ENCODE results near the gene MINDY3.
A peak's percentile ranks its signal among the peaks of the same experiment; 100 is the strongest.

Gene MINDY3

DNA sequence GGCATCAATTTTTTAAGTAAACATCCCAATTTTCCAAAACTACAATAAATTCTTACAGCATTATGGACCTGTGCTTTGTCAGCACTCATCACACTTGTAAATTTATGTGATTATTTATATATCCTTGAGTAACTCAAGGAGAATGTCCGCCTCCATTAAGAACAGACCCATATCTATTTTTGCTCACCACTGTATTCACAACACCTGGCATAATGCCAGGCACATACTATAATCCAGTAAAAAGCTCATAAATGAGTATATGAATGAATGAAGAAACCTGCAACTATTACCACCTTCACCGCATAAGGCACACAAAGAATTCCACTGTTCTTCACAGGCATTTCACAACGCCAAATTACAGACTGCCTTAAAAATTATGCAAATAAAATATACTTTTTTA lies 46.9 kb downstream of the MINDY3 start:
- Mint-ChIP-seq H3K27me3 (ENCODE audit: low read depth) (no peaks in the 10 kb centered on the region), H3K27ac (no peak overlapping the region), H3K4me1 (peaks cover 33% of the 10 kb centered on the region), H3K9me3 (no peaks in the 10 kb centered on the region), H3K36me3 (ENCODE audit: low read depth) (peaks cover 31% of the 10 kb centered on the region), H3K4me3 (no peak overlapping the region)
- no peak for TF ChIP-seq CTCF (IDR thresholded peaks at IDR 0.05; ENCODE audit: unreplicated experiment in 3 of 3)

DNA sequence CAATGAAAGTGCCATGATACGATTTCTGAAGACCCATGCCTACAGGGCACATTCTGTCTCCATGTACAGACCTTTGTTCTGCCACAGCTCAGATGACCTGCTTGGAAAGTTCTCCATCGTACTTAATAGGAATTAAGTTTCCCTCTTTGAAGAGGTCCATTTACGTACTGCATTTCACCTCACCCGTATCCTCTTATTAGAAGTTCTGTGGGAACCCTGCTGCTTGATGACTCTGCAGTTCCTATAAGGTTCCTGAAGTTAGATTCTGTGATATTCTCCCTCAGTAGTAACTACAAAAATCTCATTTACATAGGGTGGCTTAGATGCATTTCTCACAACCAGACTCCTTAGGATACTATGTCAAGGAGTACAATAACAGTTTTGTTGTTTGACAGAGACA lies 50.9 kb downstream of the MINDY3 start:
- Mint-ChIP-seq H3K27me3 (ENCODE audit: low read depth) (no peaks in the 10 kb centered on the region), H3K4me3 (no peak overlapping the region), H3K4me1 (peaks cover 36% of the 10 kb centered on the region), H3K9me3 (no peaks in the 10 kb centered on the region), H3K27ac (peak overlapping the region in 1 of 3 experiments; percentile 38), H3K36me3 (ENCODE audit: low read depth) (peaks cover 32% of the 10 kb centered on the region)
- no peak for TF ChIP-seq CTCF (IDR thresholded peaks at IDR 0.05; ENCODE audit: unreplicated experiment in 3 of 3)

DNA sequence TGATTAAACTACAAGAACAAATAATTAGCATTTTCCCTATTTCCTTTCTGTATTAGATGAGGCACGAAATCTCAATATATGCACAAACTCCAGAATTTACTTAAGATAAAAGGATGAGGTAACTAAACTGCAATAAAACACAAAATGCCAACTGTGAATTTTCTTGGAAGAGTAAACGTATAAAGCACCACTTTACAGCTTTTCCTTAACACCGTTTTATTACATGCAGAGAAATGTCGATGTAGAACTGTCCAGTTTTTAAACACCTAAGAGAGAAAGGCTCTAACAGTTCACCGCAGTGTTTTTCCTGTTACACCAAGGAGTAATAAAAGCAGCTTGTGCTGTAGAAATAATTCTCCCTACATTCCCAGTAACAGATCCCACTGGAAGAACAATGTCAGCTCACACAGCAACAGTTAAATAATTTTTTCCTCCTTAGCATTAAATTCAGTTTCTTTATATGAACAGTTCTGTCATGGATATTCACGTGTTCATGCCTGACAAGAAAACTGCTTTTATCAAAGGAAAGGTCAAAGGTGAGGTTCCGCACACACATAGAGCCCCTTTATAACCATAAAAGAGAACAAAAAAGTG lies 52.0 kb downstream of the MINDY3 start:
- Mint-ChIP-seq H3K4me1 (peaks cover 39% of the 10 kb centered on the region), H3K9me3 (no peaks in the 10 kb centered on the region), H3K27ac (peak overlapping the region; percentile 34 to 61 (median 50)), H3K27me3 (ENCODE audit: low read depth) (no peaks in the 10 kb centered on the region), H3K4me3 (peak overlapping the region in 1 of 3 experiments; percentile 3), H3K36me3 (ENCODE audit: low read depth) (peaks cover 31% of the 10 kb centered on the region)
- TF ChIP-seq CTCF (IDR thresholded peaks at IDR 0.05; ENCODE audit: unreplicated experiment in 3 of 3): no peak

DNA sequence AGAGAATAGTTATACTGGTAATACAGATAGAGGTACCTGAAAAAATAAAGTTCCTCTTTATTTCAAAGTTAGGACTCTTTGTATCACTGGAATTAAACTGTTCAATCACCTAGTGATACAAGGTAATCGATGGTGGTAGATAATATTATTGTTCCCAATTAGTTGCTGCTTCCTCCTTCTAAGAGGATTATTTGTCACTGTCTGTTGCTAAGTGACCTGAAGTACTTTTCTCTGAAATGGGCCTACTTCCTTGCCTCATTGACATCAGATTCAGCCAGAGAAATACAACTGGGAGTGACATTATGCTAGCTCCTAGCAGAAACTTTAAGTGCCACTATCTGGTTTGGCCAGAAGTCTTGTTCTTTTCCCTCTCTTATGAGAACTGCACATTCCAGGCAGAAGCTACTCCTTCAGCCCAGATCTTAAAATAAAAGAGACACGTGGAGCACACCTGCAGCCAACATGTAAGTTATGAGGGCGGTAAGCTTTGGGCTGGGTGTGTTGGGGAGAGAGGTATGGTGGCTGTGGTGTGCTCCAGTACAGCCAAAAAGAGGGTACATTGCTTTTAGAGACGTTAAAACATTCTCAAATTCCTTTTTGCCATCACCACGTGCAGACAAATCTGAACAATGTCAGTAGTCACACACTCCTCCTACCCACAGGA lies 54.8 kb downstream of the MINDY3 start:
- no peak overlapping the region for H3K27ac Mint-ChIP-seq
- peaks cover 30% of the 10 kb centered on the region for H3K4me1 Mint-ChIP-seq
- H3K36me3 Mint-ChIP-seq (ENCODE audit: low read depth): peaks cover 52% of the 10 kb centered on the region
- TF ChIP-seq CTCF (IDR thresholded peaks at IDR 0.05; ENCODE audit: unreplicated experiment in 3 of 3): no peak
- no peak overlapping the region for H3K4me3 Mint-ChIP-seq
- H3K9me3 Mint-ChIP-seq: peaks cover 11% of the 10 kb centered on the region
- no peaks in the 10 kb centered on the region for H3K27me3 Mint-ChIP-seq (ENCODE audit: low read depth)

DNA sequence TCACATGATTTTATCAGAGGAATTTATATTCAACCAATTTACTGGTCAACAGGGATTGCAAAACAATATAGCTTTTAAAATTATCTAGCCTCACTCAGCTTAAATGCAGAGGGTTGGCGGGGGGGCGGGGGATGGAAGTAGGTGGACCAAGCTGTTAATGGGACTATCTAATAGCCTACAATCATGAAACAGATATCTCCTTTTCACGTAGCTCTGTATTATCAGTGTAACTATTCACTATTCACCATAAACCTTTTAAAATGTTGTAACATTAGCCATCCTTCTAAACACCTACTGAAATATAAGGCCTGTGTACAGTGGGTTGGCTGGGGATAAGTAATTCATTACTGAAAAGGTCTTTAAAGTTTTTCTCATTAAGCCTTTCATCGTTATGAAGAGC lies 56.2 kb downstream of the MINDY3 start:
- Mint-ChIP-seq H3K27me3 (ENCODE audit: low read depth) (no peaks in the 10 kb centered on the region), H3K36me3 (ENCODE audit: low read depth) (peaks cover 60% of the 10 kb centered on the region)

More for the DNA sequence above, 56.2 kb downstream of the MINDY3 start:
- peak overlapping the region in 1 of 3 experiments; percentile 10 for H3K27ac Mint-ChIP-seq
- peaks cover 24% of the 10 kb centered on the region for H3K4me1 Mint-ChIP-seq
- no peak overlapping the region for H3K4me3 Mint-ChIP-seq
- peaks cover 16% of the 10 kb centered on the region for H3K9me3 Mint-ChIP-seq
- TF ChIP-seq CTCF (IDR thresholded peaks at IDR 0.05; ENCODE audit: unreplicated experiment in 3 of 3): no peak

Measured in nephron (organoid).